ENCODE data around the gene B3GAT1. TPM values are rescaled to one million over a fixed set of nuclear protein-coding genes. Genes with fewer than 3 reads are reported as not detected.

B3GAT1 gene
- total RNA-seq, 1 donor = not detected

- Histone ChIP-seq H3K4me1 (ENCODE audit: insufficient read depth, low read length) (no peaks in the 10 kb centered on the region), H4K20me1 (ENCODE audit: insufficient read depth, low read length) (no peaks in the 10 kb centered on the region), H3K4me3 (ENCODE audit: insufficient read depth, low read length) (no peak overlapping the region), H3K36me3 (ENCODE audit: insufficient read depth, low read length) (no peaks in the 10 kb centered on the region), H3K79me2 (ENCODE audit: insufficient read depth, low read length) (no peaks in the 10 kb centered on the region), H3K4me2 (ENCODE audit: insufficient read depth, low read length) (no peak overlapping the region), H3K9me3 (ENCODE audit: low read depth, low read length) (no peaks in the 10 kb centered on the region), H3K27ac (ENCODE audit: low read depth, low read length) (no peak overlapping the region), H2AFZ (ENCODE audit: low read length) (no peak overlapping the region), H3K27me3 (ENCODE audit: insufficient read depth, low read length) (no peaks in the 10 kb centered on the region)
- peak; percentile 66 for DNase-seq (ENCODE audit: insufficient read length, low spot score, missing footprints)
- no peak for TF ChIP-seq CTCF (IDR thresholded peaks at IDR 0.05; ENCODE audit: extremely low read depth, low read depth, low read length)
These were observed 25.8 kb upstream of the B3GAT1 start for GRCh38 chr11:134437821-134438220.

GRCh38 chr11:134436781-134437180 is 24.7 kb upstream of the B3GAT1 start:
- Histone ChIP-seq H3K36me3 (ENCODE audit: insufficient read depth, low read length) (no peaks in the 10 kb centered on the region), H3K79me2 (ENCODE audit: insufficient read depth, low read length) (no peaks in the 10 kb centered on the region), H4K20me1 (ENCODE audit: insufficient read depth, low read length) (no peaks in the 10 kb centered on the region), H3K9me3 (ENCODE audit: low read depth, low read length) (no peaks in the 10 kb centered on the region), H3K27ac (ENCODE audit: low read depth, low read length) (no peak overlapping the region), H3K4me1 (ENCODE audit: insufficient read depth, low read length) (no peaks in the 10 kb centered on the region), H3K27me3 (ENCODE audit: insufficient read depth, low read length) (no peaks in the 10 kb centered on the region), H3K4me2 (ENCODE audit: insufficient read depth, low read length) (no peak overlapping the region), H3K4me3 (ENCODE audit: insufficient read depth, low read length) (no peak overlapping the region), H2AFZ (ENCODE audit: low read length) (no peak overlapping the region)
- TF ChIP-seq CTCF (IDR thresholded peaks at IDR 0.05; ENCODE audit: extremely low read depth, low read depth, low read length) = no peak
- DNase-seq (ENCODE audit: insufficient read length, low spot score, missing footprints) = peak; percentile 17

- Histone ChIP-seq H4K20me1 (ENCODE audit: insufficient read depth, low read length) (no peaks in the 10 kb centered on the region), H3K79me2 (ENCODE audit: insufficient read depth, low read length) (no peaks in the 10 kb centered on the region), H3K9me3 (ENCODE audit: low read depth, low read length) (no peaks in the 10 kb centered on the region), H3K4me3 (ENCODE audit: insufficient read depth, low read length) (no peak overlapping the region), H3K4me2 (ENCODE audit: insufficient read depth, low read length) (no peak overlapping the region), H3K36me3 (ENCODE audit: insufficient read depth, low read length) (no peaks in the 10 kb centered on the region), H2AFZ (ENCODE audit: low read length) (no peak overlapping the region), H3K27me3 (ENCODE audit: insufficient read depth, low read length) (no peaks in the 10 kb centered on the region), H3K27ac (ENCODE audit: low read depth, low read length) (no peak overlapping the region), H3K4me1 (ENCODE audit: insufficient read depth, low read length) (no peaks in the 10 kb centered on the region)
- TF ChIP-seq CTCF (IDR thresholded peaks at IDR 0.05; ENCODE audit: extremely low read depth, low read depth, low read length) = no peak
- peak; percentile 73 for DNase-seq (ENCODE audit: insufficient read length, low spot score, missing footprints)
These were observed 21.8 kb upstream of the B3GAT1 start for GRCh38 chr11:134433806-134434205.

- Histone ChIP-seq H2AFZ (ENCODE audit: low read length) (no peak overlapping the region), H3K4me2 (ENCODE audit: insufficient read depth, low read length) (no peak overlapping the region), H3K27me3 (ENCODE audit: insufficient read depth, low read length) (no peaks in the 10 kb centered on the region), H3K4me3 (ENCODE audit: insufficient read depth, low read length) (no peak overlapping the region), H3K4me1 (ENCODE audit: insufficient read depth, low read length) (no peaks in the 10 kb centered on the region), H3K9me3 (ENCODE audit: low read depth, low read length) (no peaks in the 10 kb centered on the region), H3K79me2 (ENCODE audit: insufficient read depth, low read length) (no peaks in the 10 kb centered on the region), H3K36me3 (ENCODE audit: insufficient read depth, low read length) (no peaks in the 10 kb centered on the region), H4K20me1 (ENCODE audit: insufficient read depth, low read length) (no peaks in the 10 kb centered on the region), H3K27ac (ENCODE audit: low read depth, low read length) (no peak overlapping the region)
- TF ChIP-seq CTCF (IDR thresholded peaks at IDR 0.05; ENCODE audit: extremely low read depth, low read depth, low read length) = no peak
- DNase-seq (ENCODE audit: insufficient read length, low spot score, missing footprints) = peak; percentile 64
These were observed 21.2 kb upstream of the B3GAT1 start for GRCh38 chr11:134433251-134433650.

Measured in osteoblast (primary cell).